Gastroesophageal sphincter (tissue), 4 donors: ENCODE results near the gene KDM6B. TPM values are rescaled to one million over a fixed set of nuclear protein-coding genes. Genes with fewer than 3 reads are reported as not detected.

Experiments
- ATAC-seq: fragments of 150-250 bp; one replicate; pipeline ENCODE4 v1.9.1; 2016; ENCODE audit warnings: mild to moderate bottlenecking, moderate library complexity
- H3K27ac ChIP-seq, 4 donors: fragments of 200-600 bp; sonication (generic) in 3 of 4; 1 replicate in 3 of 4; 2 replicates in 1 of 4; pipeline ENCODE4 v1.5.1; 2016 to 2019
- H3K27me3 ChIP-seq: fragments of 200-600 bp; sonication (generic); one replicate; pipeline ENCODE4 v1.5.1; 2019
- H3K36me3 ChIP-seq, 2 donors: fragments of 200-600 bp; sonication (generic); one replicate each; pipeline ENCODE4 v1.5.1; 2019; ENCODE audit warnings: control low read depth in 1 of 2
- H3K4me1 ChIP-seq, 3 donors: fragments of 200-600 bp; sonication (generic); 1 replicate in 2 of 3; 2 replicates in 1 of 3; pipeline ENCODE4 v1.5.1; 2016 to 2019; ENCODE audit warnings: control low read depth in 2 of 3
- H3K4me3 ChIP-seq, 2 donors: fragments of 200-600 bp; sonication (generic); one replicate each; pipeline ENCODE4 v1.5.1; 2019; ENCODE audit warnings: mild to moderate bottlenecking in 1 of 2, moderate library complexity in 1 of 2
- H3K9me3 ChIP-seq, 3 donors: fragments of 200-600 bp; sonication (generic); one replicate each; pipeline ENCODE4 v1.5.1; 2017 to 2019; ENCODE audit warnings: control low read depth in 2 of 3
- CTCF ChIP-seq, 4 experiments: fragments of 200-600 bp in 2 of 4; fragments of 450-650 bp in 2 of 4; sonication (generic) in 1 of 4; IDR thresholded peaks; one replicate each; pipeline ENCODE4 v1.5.1; 2017 to 2019; ENCODE audit warnings: antibody characterized with exemption in 4 of 4, mild to moderate bottlenecking in 2 of 4, moderate library complexity in 2 of 4
- EP300 ChIP-seq: sonication (generic); formaldehyde crosslinking; IDR thresholded peaks from one replicate; pipeline ENCODE4 v1.6.1; 2017; ENCODE audit warnings: antibody characterized with exemption, mild to moderate bottlenecking
- POLR2A ChIP-seq, 2 donors: fragments of 450-650 bp; IDR thresholded peaks; one replicate each; pipeline ENCODE4 v1.6.1; 2017; ENCODE audit warnings: antibody characterized with exemption in 2 of 2, mild to moderate bottlenecking in 2 of 2, moderate library complexity in 1 of 2
- POLR2AphosphoS5 ChIP-seq: sonication (generic); formaldehyde crosslinking; IDR thresholded peaks from one replicate; pipeline ENCODE4 v1.6.1; 2017; ENCODE audit warnings: antibody characterized with exemption
- WGBS, 2 donors: methylation state at CpG; one replicate each; pipeline ENCODE4 v1.1.5; 2018; ENCODE audit warnings: low coverage in 1 of 2; 5-methylcytosine and 5-hydroxymethylcytosine counted together
- total RNA-seq, 4 donors: library from RNA; depleted of rRNA; stranded (reverse); fragments of >200 nt; gene quantifications; one replicate each; pipeline ENCODE4 v1.1.0, GENCODE V29; 2016

The KDM6B gene
- total RNA-seq, 4 donors from 2014 or later, result 5.7 to 16.2 (median 15.6) TPM

GRCh38 chr17:7831233-7831632 is 2.8 kb upstream of the KDM6B start:
- WGBS, 2 donors, result 20 to 80% methylated on average over 1 to 6 of the region's 7 CpGs
- ATAC-seq, result no peak
- no peaks in the 10 kb centered on the region for H3K36me3 ChIP-seq

GRCh38 chr17:7832431-7832830 is 1.6 kb upstream of the KDM6B start:
- Histone ChIP-seq H3K9me3 (no peaks in the 10 kb centered on the region), H3K27ac (no peak overlapping the region), H3K36me3 (no peaks in the 10 kb centered on the region), H3K4me1 (peaks cover 3 to 28% (median 20%) of the 10 kb centered on the region in 3 donors), H3K27me3 (no peaks in the 10 kb centered on the region), H3K4me3 (no peak overlapping the region)
- no peak for ATAC-seq
- TF ChIP-seq POLR2AphosphoS5, result no peak
- no peak for TF ChIP-seq EP300
- TF ChIP-seq CTCF (IDR thresholded peaks at IDR 0.05), result no peak
- TF ChIP-seq POLR2A (IDR thresholded peaks at IDR 0.05), result no peak
- 71 to 88% methylated on average over 8 to 9 of the region's 10 CpGs for WGBS, 2 donors

More at GRCh38 chr17:7831233-7831632, 2.8 kb upstream of the KDM6B start:
- H3K27ac ChIP-seq, result no peak overlapping the region
- no peaks in the 10 kb centered on the region for H3K27me3 ChIP-seq
- no peaks in the 10 kb centered on the region for H3K9me3 ChIP-seq
- no peak overlapping the region for H3K4me3 ChIP-seq
- TF ChIP-seq POLR2AphosphoS5 (no peak), EP300 (no peak), POLR2A (IDR thresholded peaks at IDR 0.05) (no peak), CTCF (IDR thresholded peaks at IDR 0.05) (no peak)
- H3K4me1 ChIP-seq, result peaks cover 0 to 16% (median 8%) of the 10 kb centered on the region in 3 donors

GRCh38 chr17:7833011-7833794 is 814 bp upstream of the KDM6B start:
- H3K27ac ChIP-seq, result peak overlapping the region; percentile 5 to 99 (median 96)
- no peaks in the 10 kb centered on the region for H3K27me3 ChIP-seq
- H3K4me1 ChIP-seq, result peaks cover 6 to 35% (median 27%) of the 10 kb centered on the region in 3 donors
- no peaks in the 10 kb centered on the region for H3K36me3 ChIP-seq
- H3K4me3 ChIP-seq, result peak overlapping the region in 1 of 2 donors; percentile 86
- TF ChIP-seq EP300, result no peak
- no peak for TF ChIP-seq POLR2A (IDR thresholded peaks at IDR 0.05)
- no peak for TF ChIP-seq CTCF (IDR thresholded peaks at IDR 0.05)
- TF ChIP-seq POLR2AphosphoS5, result no peak
- no peaks in the 10 kb centered on the region for H3K9me3 ChIP-seq
- WGBS, 2 donors, result 52 to 80% methylated on average over 1 to 8 of the region's 19 CpGs
- ATAC-seq, result no peak

GRCh38 chr17:7834542-7834956 is 532 bp downstream of the KDM6B start:
- Histone ChIP-seq H3K9me3 (no peaks in the 10 kb centered on the region), H3K4me3 (peak overlapping the region; percentile 81 to 86), H3K27me3 (no peaks in the 10 kb centered on the region), H3K36me3 (no peaks in the 10 kb centered on the region), H3K4me1 (peaks cover 6 to 49% (median 41%) of the 10 kb centered on the region in 3 donors), H3K27ac (peak overlapping the region; percentile 94 to 99 (median 96))
- TF ChIP-seq POLR2AphosphoS5 (peak; percentile 11), CTCF (IDR thresholded peaks at IDR 0.05) (no peak), EP300 (no peak), POLR2A (IDR thresholded peaks at IDR 0.05) (peak in 1 of 2 donors; percentile 8)
- peak; percentile 19 for ATAC-seq
- WGBS, 2 donors, result 0% methylated on average over 4 of the region's 20 CpGs; no CpG with 5 or more reads in 1 of the 2 donors
